Testis (tissue), 3 donors: Measurements from ENCODE around the gene GRAP. TPM values are rescaled to one million over a fixed set of nuclear protein-coding genes. Genes with fewer than 3 reads are reported as not detected.

ENCODE experiments used
- DNase-seq: peaks from one replicate; pipeline ENCODE4 v3.0.0-alpha.2; 2019
- H3K27ac ChIP-seq, 2 donors: fragments of 200-600 bp; sonication (generic); one replicate each; pipeline ENCODE4 v1.5.1; 2019
- H3K27me3 ChIP-seq: fragments of 200-600 bp; sonication (generic); one replicate; pipeline ENCODE4 v1.5.1; 2019
- H3K36me3 ChIP-seq: fragments of 200-600 bp; sonication (generic); one replicate; pipeline ENCODE4 v1.5.1; 2017; ENCODE audit warnings: low read depth; ENCODE audit errors: missing control alignments
- H3K4me1 ChIP-seq: fragments of 200-600 bp; sonication (generic); one replicate; pipeline ENCODE4 v1.5.1; 2019
- H3K4me3 ChIP-seq, 2 donors: fragments of 200-600 bp; sonication (generic); one replicate each; pipeline ENCODE4 v1.5.1; 2017 to 2019
- H3K9me3 ChIP-seq: fragments of 200-600 bp; sonication (generic); one replicate; pipeline ENCODE4 v1.5.1; 2017
- POLR2A ChIP-seq: fragments of 450-650 bp; IDR thresholded peaks from one replicate; pipeline ENCODE4 v1.6.1; 2017; ENCODE audit warnings: antibody characterized with exemption, mild to moderate bottlenecking, moderate library complexity
- WGBS, 2 donors: methylation state at CpG; one replicate each; pipeline ENCODE4 v1.1.5; 2018; 5-methylcytosine and 5-hydroxymethylcytosine counted together
- intact Hi-C: fragments of 100-400 bp; cut with DNase I; formaldehyde crosslinking; loops from one replicate; pipeline ENCODE4 v1.15.1; 2023; ENCODE audit warnings: low total_unique reads
- polyA plus RNA-seq: library from polyadenylated mRNA; stranded (reverse); fragments of 350-450 nt; fragmentation: Illumina TruSeq; extraction: RNeasy Lipid Tissue Mini Kit (QIAGEN cat#74804); gene quantifications from one replicate; pipeline ENCODE4 v1.2.3, GENCODE V29; 2014; ENCODE audit warnings: low read depth, low replicate concordance; ENCODE audit not compliant: insufficient read depth
- total RNA-seq, 2 donors: library from RNA; depleted of rRNA; stranded (reverse); fragments of >200 nt; gene quantifications; one replicate each; pipeline ENCODE4 v1.2.3, GENCODE V29; 2016
- TF ChIP-seq, protein P1 (sequence below), 3 experiments: fragments of 450-650 bp in 2 of 3; fragments of 200-600 bp in 1 of 3; sonication (generic) in 1 of 3; IDR thresholded peaks; one replicate each; pipeline ENCODE4 v1.5.1; 2016 to 2019; ENCODE audit warnings: antibody characterized with exemption in 3 of 3, mild to moderate bottlenecking in 2 of 3, moderate library complexity in 1 of 3

Gene GRAP
- total and polyA plus RNA-seq, 3 donors from 2014 or later, result 5.3 to 13.2 (median 7.2) TPM

DNA sequence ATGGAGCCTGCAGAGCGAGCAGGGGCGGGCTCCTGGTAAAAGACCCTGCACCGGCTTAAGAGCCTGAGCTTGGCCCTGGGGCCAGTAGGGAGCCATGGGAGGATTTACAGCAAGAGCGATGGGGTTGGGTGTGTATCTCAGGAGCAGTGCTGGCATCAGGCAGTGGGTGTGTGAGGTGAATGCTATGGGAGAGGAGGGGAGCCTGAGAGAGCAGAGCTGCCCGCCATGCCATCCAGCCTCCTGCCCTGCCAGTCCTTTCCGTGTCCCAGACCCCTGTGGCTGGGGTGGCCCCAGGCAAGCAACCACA lies 65.5 kb downstream of the GRAP start:
- intact Hi-C loops, result no loop called here
- Histone ChIP-seq H3K4me1 (no peaks in the 10 kb centered on the region), H3K27me3 (no peaks in the 10 kb centered on the region), H3K27ac (no peak overlapping the region), H3K36me3 (no peaks in the 10 kb centered on the region), H3K9me3 (no peaks in the 10 kb centered on the region), H3K4me3 (no peak overlapping the region)
- no peak for TF ChIP-seq POLR2A
- TF ChIP-seq, protein P1, sequence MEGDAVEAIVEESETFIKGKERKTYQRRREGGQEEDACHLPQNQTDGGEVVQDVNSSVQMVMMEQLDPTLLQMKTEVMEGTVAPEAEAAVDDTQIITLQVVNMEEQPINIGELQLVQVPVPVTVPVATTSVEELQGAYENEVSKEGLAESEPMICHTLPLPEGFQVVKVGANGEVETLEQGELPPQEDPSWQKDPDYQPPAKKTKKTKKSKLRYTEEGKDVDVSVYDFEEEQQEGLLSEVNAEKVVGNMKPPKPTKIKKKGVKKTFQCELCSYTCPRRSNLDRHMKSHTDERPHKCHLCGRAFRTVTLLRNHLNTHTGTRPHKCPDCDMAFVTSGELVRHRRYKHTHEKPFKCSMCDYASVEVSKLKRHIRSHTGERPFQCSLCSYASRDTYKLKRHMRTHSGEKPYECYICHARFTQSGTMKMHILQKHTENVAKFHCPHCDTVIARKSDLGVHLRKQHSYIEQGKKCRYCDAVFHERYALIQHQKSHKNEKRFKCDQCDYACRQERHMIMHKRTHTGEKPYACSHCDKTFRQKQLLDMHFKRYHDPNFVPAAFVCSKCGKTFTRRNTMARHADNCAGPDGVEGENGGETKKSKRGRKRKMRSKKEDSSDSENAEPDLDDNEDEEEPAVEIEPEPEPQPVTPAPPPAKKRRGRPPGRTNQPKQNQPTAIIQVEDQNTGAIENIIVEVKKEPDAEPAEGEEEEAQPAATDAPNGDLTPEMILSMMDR (IDR thresholded peaks at IDR 0.05), result no peak
- no peak for DNase-seq
- 90 to 99% methylated on average over 5 to 6 of the region's 6 CpGs for WGBS, 2 donors

DNA sequence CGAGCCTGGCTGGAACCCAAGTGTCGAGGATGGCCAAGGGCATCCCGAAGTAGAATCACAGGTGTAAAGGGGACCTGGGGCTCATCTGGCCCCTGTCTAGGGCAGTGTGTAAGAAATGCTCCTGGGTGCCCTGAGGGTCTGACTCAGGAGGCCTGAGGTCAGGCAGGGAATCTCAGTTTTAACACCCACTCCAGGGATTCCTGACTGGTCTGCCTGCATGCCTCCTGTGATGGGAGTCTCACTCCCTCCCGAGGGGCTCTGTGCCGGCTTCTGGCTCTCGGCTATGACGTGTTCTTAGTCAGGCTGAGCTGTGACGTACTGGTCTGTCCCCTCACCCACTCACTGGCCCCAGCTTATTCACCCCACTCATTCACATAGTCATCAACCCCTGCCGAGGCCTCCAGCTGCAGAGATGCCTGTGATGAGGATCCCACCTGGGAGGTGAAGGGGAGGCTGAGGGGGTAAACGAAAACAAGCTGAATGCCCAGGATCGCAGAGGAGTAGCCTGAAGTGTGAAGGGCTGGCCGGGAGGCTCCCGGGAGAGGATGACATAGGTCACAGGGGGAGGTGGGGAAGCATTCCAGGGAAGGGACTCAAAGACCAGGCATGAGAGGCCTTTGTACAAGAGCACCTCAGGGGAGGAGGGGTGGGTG lies 65.9 kb downstream of the GRAP start:
- H3K4me3 ChIP-seq, result no peak overlapping the region
- intact Hi-C loops, result no loop called here
- WGBS, 2 donors, result 91 to 92% methylated on average over 13 of the region's 13 CpGs
- no peaks in the 10 kb centered on the region for H3K27me3 ChIP-seq
- no peaks in the 10 kb centered on the region for H3K4me1 ChIP-seq
- no peak for DNase-seq
- H3K9me3 ChIP-seq, result no peaks in the 10 kb centered on the region
- no peak for TF ChIP-seq POLR2A
- TF ChIP-seq, protein P1 (IDR thresholded peaks at IDR 0.05), result no peak
- no peak overlapping the region for H3K27ac ChIP-seq
- no peaks in the 10 kb centered on the region for H3K36me3 ChIP-seq

DNA sequence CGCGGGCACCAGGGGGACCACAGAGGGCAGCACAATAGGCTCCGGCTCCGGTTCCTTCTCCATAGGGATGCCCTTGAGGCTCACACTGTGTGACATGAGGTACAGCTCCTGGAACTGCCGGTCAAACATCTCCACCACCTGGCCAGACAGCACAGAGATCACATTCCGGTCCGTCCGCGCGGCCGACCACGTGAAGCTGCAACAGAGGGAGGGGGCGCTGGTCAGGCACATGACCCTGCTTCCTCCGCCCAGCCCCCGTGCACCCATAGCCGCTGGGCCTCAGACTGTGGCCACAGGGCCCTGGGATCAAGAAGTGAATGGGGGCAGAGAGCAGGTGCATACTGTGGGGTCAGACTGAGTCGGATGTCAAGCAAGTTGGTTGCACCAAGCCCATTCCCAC lies 68.1 kb downstream of the GRAP start:
- Histone ChIP-seq H3K4me3 (no peak overlapping the region), H3K4me1 (no peaks in the 10 kb centered on the region), H3K36me3 (no peaks in the 10 kb centered on the region), H3K27ac (no peak overlapping the region), H3K9me3 (no peaks in the 10 kb centered on the region), H3K27me3 (no peaks in the 10 kb centered on the region)
- intact Hi-C loops, result no loop called here
- no peak for DNase-seq
- TF ChIP-seq, protein P1 (IDR thresholded peaks at IDR 0.05), result no peak
- TF ChIP-seq POLR2A, result no peak
- 93 to 94% methylated on average over 13 to 17 of the region's 17 CpGs for WGBS, 2 donors

DNA sequence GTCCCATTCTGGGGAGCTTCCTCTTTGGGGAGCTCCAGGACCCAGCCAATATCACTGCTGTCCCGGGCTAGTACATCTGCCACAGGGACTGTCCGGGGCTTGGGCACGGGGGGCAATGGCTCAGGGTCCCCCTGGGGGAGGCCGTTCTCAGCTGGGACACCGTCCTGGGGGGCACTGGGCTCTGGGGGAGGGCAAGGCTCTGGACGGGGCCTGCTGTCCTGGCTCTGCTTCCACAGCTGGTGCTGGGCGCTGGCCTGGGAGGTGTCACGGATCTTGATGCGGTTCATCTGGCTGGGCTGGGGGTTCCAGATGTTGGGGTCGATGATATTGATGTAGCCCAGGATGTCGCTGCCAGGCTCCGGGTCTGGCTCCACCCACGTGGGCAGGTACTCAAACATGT lies 68.7 kb downstream of the GRAP start:
- H3K9me3 ChIP-seq, result no peaks in the 10 kb centered on the region
- intact Hi-C loops, result no loop called here
- H3K27ac ChIP-seq, result no peak overlapping the region
- H3K4me3 ChIP-seq, result no peak overlapping the region
- 94 to 100% methylated on average over 4 to 13 of the region's 13 CpGs for WGBS, 2 donors
- no peak for TF ChIP-seq POLR2A
- H3K4me1 ChIP-seq, result peaks cover 2% of the 10 kb centered on the region
- H3K27me3 ChIP-seq, result no peaks in the 10 kb centered on the region
- DNase-seq, result no peak
- no peaks in the 10 kb centered on the region for H3K36me3 ChIP-seq

DNA sequence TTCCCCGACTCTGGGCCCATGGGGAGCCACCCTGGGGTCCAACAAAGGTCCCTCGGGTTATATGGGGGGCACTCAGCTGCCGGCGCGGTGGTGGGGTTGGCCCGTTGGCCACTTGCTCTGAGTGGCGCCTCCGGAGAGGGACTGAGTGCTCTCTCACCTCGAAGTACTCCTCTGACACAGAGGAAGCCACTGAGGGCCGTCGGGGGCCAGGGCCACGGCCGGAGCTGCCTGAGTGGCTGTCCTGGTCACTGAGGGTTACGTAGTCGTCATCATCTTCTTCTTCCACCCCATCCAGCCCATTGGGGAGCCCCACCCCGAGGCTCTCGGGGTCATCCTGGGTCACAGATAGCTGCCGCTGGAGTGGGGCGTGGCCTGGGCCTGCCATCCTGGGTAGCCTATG lies 69.1 kb downstream of the GRAP start:
- H3K9me3 ChIP-seq, result no peaks in the 10 kb centered on the region
- no peak for DNase-seq
- no peak overlapping the region for H3K27ac ChIP-seq
- no peak overlapping the region for H3K4me3 ChIP-seq
- intact Hi-C loops, result no loop called here
- no peaks in the 10 kb centered on the region for H3K36me3 ChIP-seq
- 96 to 97% methylated on average over 6 to 19 of the region's 19 CpGs for WGBS, 2 donors
- no peaks in the 10 kb centered on the region for H3K27me3 ChIP-seq
- H3K4me1 ChIP-seq, result peaks cover 5% of the 10 kb centered on the region
- no peak for TF ChIP-seq POLR2A
- TF ChIP-seq, protein P1 (IDR thresholded peaks at IDR 0.05), result no peak
